ENCODE data around the gene SENP8.
A peak's percentile ranks its signal among the peaks of the same experiment; 100 is the strongest.

SENP8 gene

GRCh38 chr15:72176159-72176558, 58.0 kb downstream of the SENP8 start:
- DNase-seq, result no peak

- no peak for DNase-seq
Observed at GRCh38 chr15:72176743-72177142, 58.5 kb downstream of the SENP8 start.

- DNase-seq, result no peak
Observed at GRCh38 chr15:72178976-72179585, 60.9 kb downstream of the SENP8 start.

- no peak for DNase-seq
Observed at GRCh38 chr15:72179950-72180581, 61.9 kb downstream of the SENP8 start.

- DNase-seq, result no peak
Observed at GRCh38 chr15:72180761-72181324, 62.6 kb downstream of the SENP8 start.

GRCh38 chr15:72182244-72182643, 64.0 kb downstream of the SENP8 start:
- no peak for DNase-seq

- no peak for DNase-seq
Observed at GRCh38 chr15:72182673-72183072, 64.5 kb downstream of the SENP8 start.

- DNase-seq, result no peak
Observed at GRCh38 chr15:72183781-72184164, 65.6 kb downstream of the SENP8 start.

- peak; percentile 35 for DNase-seq
Observed at GRCh38 chr15:72184165-72184811, 66.1 kb downstream of the SENP8 start.

GRCh38 chr15:72189250-72189902, 71.2 kb downstream of the SENP8 start:
- DNase-seq, result no peak

GRCh38 chr15:72192416-72192815, 74.2 kb downstream of the SENP8 start:
- DNase-seq, result no peak
